ENCODE measurements around the gene NCSTN.

NCSTN gene

GRCh38 chr1:160398823-160399222, 55.6 kb downstream of the NCSTN start:
- H3K27ac Mint-ChIP-seq: no peak overlapping the region
- no peak for ATAC-seq (replicated peaks)
- H3K27me3 Mint-ChIP-seq: peaks cover 42 to 47% of the 10 kb centered on the region in 2 donors
- no peaks in the 10 kb centered on the region for H3K9me3 Mint-ChIP-seq
- peaks cover 6 to 10% of the 10 kb centered on the region in 2 donors for H3K4me1 Mint-ChIP-seq (ENCODE audit: low read depth in 2 of 2)
- no peak for DNase-seq
- H3K4me3 Mint-ChIP-seq: no peak overlapping the region
- no peaks in the 10 kb centered on the region for H3K36me3 Mint-ChIP-seq (ENCODE audit: insufficient read depth)

GRCh38 chr1:160399544-160400222, 56.5 kb downstream of the NCSTN start:
- Mint-ChIP-seq H3K4me1 (ENCODE audit: low read depth in 2 of 2) (peaks cover 6 to 10% of the 10 kb centered on the region in 2 donors), H3K4me3 (peak overlapping the region; percentile 27 to 53), H3K27me3 (peaks cover 37 to 51% of the 10 kb centered on the region in 2 donors), H3K36me3 (ENCODE audit: insufficient read depth) (no peaks in the 10 kb centered on the region), H3K9me3 (no peaks in the 10 kb centered on the region), H3K27ac (no peak overlapping the region)
- DNase-seq: no peak
- ATAC-seq (replicated peaks): no peak

DNA sequence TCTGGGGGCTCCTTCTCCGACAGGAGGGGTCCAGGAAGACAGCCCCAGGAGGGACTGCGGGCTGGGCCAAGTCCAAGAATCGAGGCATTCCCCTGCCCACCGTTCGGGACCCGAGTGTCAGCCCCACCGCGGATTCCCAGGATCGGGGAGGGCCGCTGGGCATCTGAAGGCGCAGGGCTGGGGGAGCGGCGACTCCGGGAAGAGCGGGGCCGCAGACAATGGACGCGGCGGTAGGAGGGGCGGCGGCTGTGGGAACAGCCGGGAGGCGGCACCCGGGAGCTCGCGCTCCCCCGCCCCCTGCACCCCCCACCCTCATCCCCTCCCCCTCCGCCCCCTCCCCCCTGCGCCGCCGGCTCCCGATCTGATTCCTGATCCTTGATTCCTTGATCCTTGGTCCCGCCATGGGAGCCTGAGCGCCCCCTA, 57.1 kb downstream of the NCSTN start, which contains the start of gene VANGL2:
Gene VANGL2 (plus strand): TSS at position 342 of the 423 bp plus-strand sequence. CDS start 15,274 bp downstream, outside the sequence.
- H3K9me3 Mint-ChIP-seq: no peaks in the 10 kb centered on the region
- DNase-seq: peak in 2 of 3 experiments; percentile 20 to 28
- peak; percentile 54 for ATAC-seq (replicated peaks)
- H3K27ac Mint-ChIP-seq: no peak within 1 kb of the TSS
- peak within 1 kb of the TSS; percentile 53 to 62 for H3K4me3 Mint-ChIP-seq
- peaks cover 6 to 10% of the 10 kb centered on the region in 2 donors for H3K4me1 Mint-ChIP-seq (ENCODE audit: low read depth in 2 of 2)
- H3K27me3 Mint-ChIP-seq: peaks cover 32 to 45% of the 10 kb centered on the region in 2 donors
- H3K36me3 Mint-ChIP-seq (ENCODE audit: insufficient read depth): no peaks in the 10 kb centered on the region

DNA sequence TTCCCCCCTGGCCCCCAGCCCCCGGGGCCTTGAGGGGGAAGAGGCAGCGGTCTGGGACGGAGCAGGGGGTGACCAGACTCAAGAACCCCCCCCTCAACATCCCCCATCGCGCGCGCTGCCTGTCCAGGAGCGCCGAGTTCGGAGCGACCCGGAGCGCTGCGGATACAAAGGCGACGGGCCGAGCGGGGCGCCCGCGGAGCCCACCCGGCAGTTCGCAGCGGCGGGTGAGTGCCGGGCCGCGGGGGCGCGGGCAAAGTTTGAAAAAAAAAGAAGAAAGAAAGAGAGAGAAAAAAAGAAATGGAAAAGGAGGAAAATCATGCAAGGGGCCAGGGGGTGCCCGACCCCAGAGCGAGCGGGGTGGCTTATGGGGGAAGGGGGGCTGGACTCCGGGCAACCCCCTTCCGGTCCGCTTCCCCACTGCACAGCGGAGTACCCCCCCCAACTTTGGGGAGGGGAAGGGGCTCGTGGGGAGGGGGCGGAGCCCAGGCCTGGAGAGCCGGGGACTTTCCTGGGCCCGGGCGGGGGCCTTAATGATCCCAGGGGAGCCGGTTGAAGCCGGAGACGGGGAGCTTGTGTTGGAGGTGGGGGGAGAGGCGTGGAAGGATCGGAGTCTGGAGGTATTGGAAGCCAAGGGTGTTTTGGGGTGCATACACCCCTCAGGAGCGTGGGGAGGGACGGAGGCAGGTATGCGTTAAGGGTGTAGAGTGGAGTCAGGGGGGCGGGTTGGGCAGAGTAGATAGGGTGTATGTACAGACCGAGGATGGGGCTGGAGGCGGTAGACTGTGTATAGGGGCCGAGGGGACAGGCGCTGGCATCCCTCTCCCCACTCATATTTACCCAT, 57.7 kb downstream of the NCSTN start:
- ATAC-seq (replicated peaks) (peak; percentile 58), DNase-seq (no peak)
- peak overlapping the region; percentile 17 to 62 for H3K4me3 Mint-ChIP-seq
- no peaks in the 10 kb centered on the region for H3K36me3 Mint-ChIP-seq (ENCODE audit: insufficient read depth)
- H3K27ac Mint-ChIP-seq: no peak overlapping the region
- peaks cover 6 to 10% of the 10 kb centered on the region in 2 donors for H3K4me1 Mint-ChIP-seq (ENCODE audit: low read depth in 2 of 2)
- H3K27me3 Mint-ChIP-seq: peaks cover 25 to 39% of the 10 kb centered on the region in 2 donors
- no peaks in the 10 kb centered on the region for H3K9me3 Mint-ChIP-seq

GRCh38 chr1:160401487-160401805, 58.3 kb downstream of the NCSTN start:
- Mint-ChIP-seq H3K36me3 (ENCODE audit: insufficient read depth) (no peaks in the 10 kb centered on the region), H3K27ac (no peak overlapping the region), H3K4me3 (peak overlapping the region; percentile 17 to 62), H3K9me3 (no peaks in the 10 kb centered on the region), H3K27me3 (peaks cover 23 to 33% of the 10 kb centered on the region in 2 donors), H3K4me1 (ENCODE audit: low read depth in 2 of 2) (peaks cover 6 to 10% of the 10 kb centered on the region in 2 donors)
- ATAC-seq (replicated peaks) (no peak), DNase-seq (no peak)

GRCh38 chr1:160402001-160402795, 59.0 kb downstream of the NCSTN start:
- Mint-ChIP-seq H3K4me3 (no peak overlapping the region), H3K27ac (no peak overlapping the region), H3K27me3 (peaks cover 23 to 33% of the 10 kb centered on the region in 2 donors), H3K9me3 (no peaks in the 10 kb centered on the region), H3K36me3 (ENCODE audit: insufficient read depth) (no peaks in the 10 kb centered on the region), H3K4me1 (ENCODE audit: low read depth in 2 of 2) (peaks cover 6 to 10% of the 10 kb centered on the region in 2 donors)
- ATAC-seq (replicated peaks) (no peak), DNase-seq (no peak)

- DNase-seq (no peak), ATAC-seq (replicated peaks) (no peak)
- Mint-ChIP-seq H3K27me3 (peaks cover 23 to 33% of the 10 kb centered on the region in 2 donors), H3K27ac (no peak overlapping the region), H3K4me3 (no peak overlapping the region), H3K9me3 (no peaks in the 10 kb centered on the region), H3K4me1 (ENCODE audit: low read depth in 2 of 2) (peaks cover 6 to 10% of the 10 kb centered on the region in 2 donors), H3K36me3 (ENCODE audit: insufficient read depth) (no peaks in the 10 kb centered on the region)
These were observed 60.1 kb downstream of the NCSTN start for GRCh38 chr1:160403244-160403643.

GRCh38 chr1:160404094-160404493, 60.9 kb downstream of the NCSTN start:
- peaks cover 23 to 33% of the 10 kb centered on the region in 2 donors for H3K27me3 Mint-ChIP-seq
- no peak for ATAC-seq (replicated peaks)
- H3K27ac Mint-ChIP-seq: no peak overlapping the region
- no peaks in the 10 kb centered on the region for H3K36me3 Mint-ChIP-seq (ENCODE audit: insufficient read depth)
- H3K4me1 Mint-ChIP-seq (ENCODE audit: low read depth in 2 of 2): peaks cover 6 to 10% of the 10 kb centered on the region in 2 donors
- DNase-seq: no peak
- no peak overlapping the region for H3K4me3 Mint-ChIP-seq
- no peaks in the 10 kb centered on the region for H3K9me3 Mint-ChIP-seq

- Mint-ChIP-seq H3K27me3 (peaks cover 23 to 33% of the 10 kb centered on the region in 2 donors), H3K9me3 (no peaks in the 10 kb centered on the region), H3K4me1 (ENCODE audit: low read depth in 2 of 2) (peaks cover 6 to 10% of the 10 kb centered on the region in 2 donors), H3K36me3 (ENCODE audit: insufficient read depth) (no peaks in the 10 kb centered on the region), H3K4me3 (no peak overlapping the region), H3K27ac (no peak overlapping the region)
- DNase-seq (no peak), ATAC-seq (replicated peaks) (no peak)
These were observed 62.2 kb downstream of the NCSTN start for GRCh38 chr1:160405331-160405877.

GRCh38 chr1:160406131-160406968, 63.2 kb downstream of the NCSTN start:
- Mint-ChIP-seq H3K27me3 (peaks cover 18 to 26% of the 10 kb centered on the region in 2 donors), H3K4me1 (ENCODE audit: low read depth in 2 of 2) (peaks cover 3 to 6% of the 10 kb centered on the region in 2 donors), H3K36me3 (ENCODE audit: insufficient read depth) (no peaks in the 10 kb centered on the region), H3K27ac (no peak overlapping the region), H3K4me3 (no peak overlapping the region), H3K9me3 (no peaks in the 10 kb centered on the region)
- DNase-seq: no peak
- no peak for ATAC-seq (replicated peaks)

DNA sequence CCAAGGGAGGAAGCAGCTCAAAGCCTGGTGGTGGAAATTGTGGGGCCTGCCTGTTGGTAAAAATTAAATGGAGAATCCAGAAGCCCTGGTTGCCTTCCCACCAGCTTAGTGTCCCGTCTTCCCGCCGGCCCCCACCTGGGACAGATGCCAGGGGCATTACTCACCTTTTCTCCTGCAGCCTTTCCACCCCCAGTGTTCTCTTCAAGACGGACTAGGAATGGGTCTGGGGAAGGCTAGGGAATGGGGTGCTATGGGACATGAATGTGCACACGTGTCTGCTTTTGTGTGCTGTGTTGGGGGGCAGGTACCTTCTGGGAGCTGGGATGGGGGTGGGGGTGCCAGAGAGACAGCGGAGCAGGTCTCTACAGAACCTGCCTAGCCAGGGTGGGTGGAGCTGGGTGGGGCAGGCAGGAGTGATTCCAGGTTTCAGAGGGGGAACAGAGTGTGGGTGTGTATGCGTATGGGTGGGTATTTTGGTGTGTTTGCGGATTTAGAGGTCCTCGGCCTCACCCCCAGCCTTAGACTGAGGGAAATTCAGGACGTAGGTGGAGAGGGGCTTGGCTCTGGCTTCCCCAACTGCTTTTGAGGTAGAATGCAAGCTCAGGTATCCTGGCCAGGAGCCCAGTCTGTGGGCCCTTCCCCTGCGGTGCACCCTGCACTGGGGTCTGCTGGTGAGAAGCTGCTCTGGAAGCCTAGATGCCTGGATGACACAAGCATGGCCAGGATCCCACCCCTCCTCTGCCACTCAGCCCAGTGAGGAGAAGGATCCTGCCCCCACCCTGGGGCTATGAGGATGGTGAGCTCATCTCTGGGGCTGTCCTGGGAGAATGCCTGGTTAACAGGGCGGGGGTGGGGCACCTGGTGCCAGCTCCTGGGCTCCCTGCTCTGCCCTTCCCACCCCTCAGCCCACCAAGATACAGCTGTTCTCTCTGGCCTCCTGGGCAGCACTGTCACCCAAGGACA, 64.9 kb downstream of the NCSTN start:
- no peaks in the 10 kb centered on the region for H3K4me1 Mint-ChIP-seq (ENCODE audit: low read depth in 2 of 2)
- peaks cover under 1 to 8% of the 10 kb centered on the region in 2 donors for H3K27me3 Mint-ChIP-seq
- H3K27ac Mint-ChIP-seq: peak overlapping the region in 1 of 2 donors; percentile 12
- DNase-seq: no peak
- H3K36me3 Mint-ChIP-seq (ENCODE audit: insufficient read depth): no peaks in the 10 kb centered on the region
- no peak for ATAC-seq (replicated peaks)
- no peaks in the 10 kb centered on the region for H3K9me3 Mint-ChIP-seq
- no peak overlapping the region for H3K4me3 Mint-ChIP-seq
